Astrocyte of the spinal cord (primary cell): ENCODE data around the gene LOXL3.

Experiments used
- DNase-seq: peaks from one replicate; pipeline ENCODE4 v3.0.0; 2011; ENCODE audit warnings: low read depth, low spot score
- H3K4me3 ChIP-seq: 2 replicates; pipeline ENCODE4 v1.5.1; 2011; ENCODE audit warnings: low read depth, mild to moderate bottlenecking, low read length, moderate library complexity
- in situ Hi-C: cut with HindIII; loops from 2 replicates; pipeline ENCODE4 v1.10.0; 2017; ENCODE audit warnings: low sequenced_read_pairs
- TF ChIP-seq, protein P1 (sequence below): IDR thresholded peaks from 2 replicates; pipeline ENCODE4 v1.5.1; 2012; ENCODE audit warnings: low read depth, mild to moderate bottlenecking, low read length, inconsistent platforms

LOXL3 gene

GRCh38 chr2:74582184-74582583 lies 28.4 kb upstream of the LOXL3 start:
- TF ChIP-seq, protein P1, sequence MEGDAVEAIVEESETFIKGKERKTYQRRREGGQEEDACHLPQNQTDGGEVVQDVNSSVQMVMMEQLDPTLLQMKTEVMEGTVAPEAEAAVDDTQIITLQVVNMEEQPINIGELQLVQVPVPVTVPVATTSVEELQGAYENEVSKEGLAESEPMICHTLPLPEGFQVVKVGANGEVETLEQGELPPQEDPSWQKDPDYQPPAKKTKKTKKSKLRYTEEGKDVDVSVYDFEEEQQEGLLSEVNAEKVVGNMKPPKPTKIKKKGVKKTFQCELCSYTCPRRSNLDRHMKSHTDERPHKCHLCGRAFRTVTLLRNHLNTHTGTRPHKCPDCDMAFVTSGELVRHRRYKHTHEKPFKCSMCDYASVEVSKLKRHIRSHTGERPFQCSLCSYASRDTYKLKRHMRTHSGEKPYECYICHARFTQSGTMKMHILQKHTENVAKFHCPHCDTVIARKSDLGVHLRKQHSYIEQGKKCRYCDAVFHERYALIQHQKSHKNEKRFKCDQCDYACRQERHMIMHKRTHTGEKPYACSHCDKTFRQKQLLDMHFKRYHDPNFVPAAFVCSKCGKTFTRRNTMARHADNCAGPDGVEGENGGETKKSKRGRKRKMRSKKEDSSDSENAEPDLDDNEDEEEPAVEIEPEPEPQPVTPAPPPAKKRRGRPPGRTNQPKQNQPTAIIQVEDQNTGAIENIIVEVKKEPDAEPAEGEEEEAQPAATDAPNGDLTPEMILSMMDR: no peak
- H3K4me3 ChIP-seq: no peak overlapping the region
- DNase-seq: no peak
- in situ Hi-C loops: no loop called here

DNA sequence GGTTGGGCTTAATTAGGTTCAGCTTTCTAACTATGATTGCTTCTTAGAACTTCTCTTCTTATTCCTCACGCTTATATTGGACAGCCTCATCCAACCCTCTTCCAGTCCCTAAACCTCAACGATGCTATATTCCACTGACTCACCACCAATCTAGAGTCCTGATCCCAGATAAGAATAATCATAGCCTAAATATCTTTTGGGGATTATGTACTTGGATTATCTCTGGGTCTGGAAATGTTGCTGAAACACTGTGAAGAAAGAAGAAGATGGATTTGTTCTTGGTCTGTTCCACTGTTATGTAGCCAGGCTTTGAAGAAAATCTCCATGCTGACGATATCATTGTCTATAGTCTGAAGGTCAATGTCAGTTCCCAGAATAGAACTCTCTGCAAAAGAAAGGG lies 27.7 kb upstream of the LOXL3 start:
- in situ Hi-C loops: no loop called here
- TF ChIP-seq, protein P1: no peak
- H3K4me3 ChIP-seq: no peak overlapping the region
- DNase-seq: no peak

- TF ChIP-seq, protein P1: no peak
- no peak for DNase-seq
- in situ Hi-C loops: no loop called here
- H3K4me3 ChIP-seq: no peak overlapping the region
These were observed 24.7 kb upstream of the LOXL3 start for GRCh38 chr2:74578408-74578807.

DNA sequence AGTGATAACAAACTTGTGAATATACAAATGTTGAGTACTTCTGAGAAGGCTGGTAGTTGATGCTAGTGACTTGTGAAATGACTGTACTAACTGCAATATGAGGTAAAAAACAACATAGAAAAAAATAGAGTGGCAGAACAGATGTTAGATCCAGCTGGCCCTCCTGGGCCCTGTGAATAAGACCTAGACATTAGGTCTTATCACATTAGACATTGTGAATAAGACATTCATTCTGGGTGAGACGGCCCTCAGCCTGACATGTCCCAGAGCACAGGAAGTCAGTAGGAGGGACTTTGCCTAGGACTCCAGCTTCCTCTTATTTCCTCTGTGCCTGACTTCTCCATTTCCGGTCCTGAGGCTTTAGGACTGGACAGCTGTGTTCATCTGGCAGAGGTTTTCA lies 23.7 kb upstream of the LOXL3 start:
- no peak overlapping the region for H3K4me3 ChIP-seq
- no peak for DNase-seq
- TF ChIP-seq, protein P1: no peak
- in situ Hi-C loops: no loop called here

GRCh38 chr2:74576863-74577229 lies 23.1 kb upstream of the LOXL3 start:
- in situ Hi-C loops: no loop called here
- H3K4me3 ChIP-seq: no peak overlapping the region
- TF ChIP-seq, protein P1: peak; percentile 13
- peak; percentile 48 for DNase-seq

DNA sequence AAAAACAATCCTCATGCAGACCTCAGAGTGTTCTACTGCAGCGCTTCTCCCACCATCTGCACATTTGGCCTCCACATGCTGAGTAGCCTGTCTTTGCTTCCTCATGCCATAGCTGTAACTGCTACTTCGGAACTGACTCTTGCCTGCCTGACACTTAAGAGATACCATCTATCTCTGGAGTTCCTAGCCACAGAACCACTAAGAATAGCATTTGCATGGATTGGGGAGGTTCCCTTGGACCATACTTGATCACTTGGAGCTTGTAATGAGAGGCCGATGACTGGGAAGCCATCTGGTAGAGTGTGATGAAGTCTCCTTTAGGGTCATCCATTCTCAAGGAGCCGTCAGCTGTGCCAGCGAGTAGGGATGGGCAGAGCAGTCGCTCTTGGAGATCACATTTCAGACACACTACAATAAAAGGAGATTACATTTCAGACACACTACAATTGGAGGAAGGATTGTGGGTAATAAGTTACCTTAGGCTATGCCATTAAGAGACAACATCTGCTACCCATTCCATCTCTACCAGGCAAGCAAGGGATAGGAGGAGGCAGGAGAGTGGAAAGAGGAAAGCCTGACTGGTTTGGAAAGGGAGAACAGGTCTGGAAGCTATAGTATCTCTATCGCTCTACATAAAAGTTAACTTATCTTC lies 22.6 kb upstream of the LOXL3 start:
- TF ChIP-seq, protein P1: no peak
- no peak overlapping the region for H3K4me3 ChIP-seq
- in situ Hi-C loops: no loop called here
- DNase-seq: no peak
